Measurements from ENCODE around the gene ZNF827.

ZNF827 gene

GRCh38 chr4:145808021-145808650 is 130.5 kb downstream of the ZNF827 start:
- Histone ChIP-seq H3K9me3 (ENCODE audit: control insufficient read depth, low read length) (peaks cover 10% of the 10 kb centered on the region), H3K4me3 (ENCODE audit: low read length) (no peak overlapping the region), H3K36me3 (ENCODE audit: control insufficient read depth, insufficient read depth, low read length, severe bottlenecking) (no peaks in the 10 kb centered on the region), H3K4me1 (ENCODE audit: control insufficient read depth, insufficient read depth, low read length) (peaks cover 29% of the 10 kb centered on the region), H3K27me3 (replicated peaks; ENCODE audit: control insufficient read depth, insufficient read depth, low read length) (no peaks in the 10 kb centered on the region), H3K9ac (ENCODE audit: low read length) (peak overlapping the region; percentile 24)
- DNase-seq (ENCODE audit: low read depth), result peak; percentile 92

GRCh38 chr4:145805490-145805889 is 133.1 kb downstream of the ZNF827 start:
- H3K4me3 ChIP-seq (ENCODE audit: low read length), result no peak overlapping the region
- no peaks in the 10 kb centered on the region for H3K36me3 ChIP-seq (ENCODE audit: control insufficient read depth, insufficient read depth, low read length, severe bottlenecking)
- H3K27me3 ChIP-seq (replicated peaks; ENCODE audit: control insufficient read depth, insufficient read depth, low read length), result no peaks in the 10 kb centered on the region
- H3K4me1 ChIP-seq (ENCODE audit: control insufficient read depth, insufficient read depth, low read length), result peaks cover 29% of the 10 kb centered on the region
- peaks cover 10% of the 10 kb centered on the region for H3K9me3 ChIP-seq (ENCODE audit: control insufficient read depth, low read length)
- no peak overlapping the region for H3K9ac ChIP-seq (ENCODE audit: low read length)
- DNase-seq (ENCODE audit: low read depth), result peak; percentile 33

GRCh38 chr4:145804116-145804515 is 134.5 kb downstream of the ZNF827 start:
- peaks cover 2% of the 10 kb centered on the region for H3K9me3 ChIP-seq (ENCODE audit: control insufficient read depth, low read length)
- H3K9ac ChIP-seq (ENCODE audit: low read length), result peak overlapping the region; percentile 59
- H3K36me3 ChIP-seq (ENCODE audit: control insufficient read depth, insufficient read depth, low read length, severe bottlenecking), result no peaks in the 10 kb centered on the region
- H3K4me1 ChIP-seq (ENCODE audit: control insufficient read depth, insufficient read depth, low read length), result peaks cover 29% of the 10 kb centered on the region
- H3K4me3 ChIP-seq (ENCODE audit: low read length), result peak overlapping the region; percentile 51
- H3K27me3 ChIP-seq (replicated peaks; ENCODE audit: control insufficient read depth, insufficient read depth, low read length), result no peaks in the 10 kb centered on the region
- peak; percentile 94 for DNase-seq (ENCODE audit: low read depth)

GRCh38 chr4:145799223-145799622 is 139.4 kb downstream of the ZNF827 start:
- H3K9me3 ChIP-seq (ENCODE audit: control insufficient read depth, low read length), result no peaks in the 10 kb centered on the region
- H3K27me3 ChIP-seq (replicated peaks; ENCODE audit: control insufficient read depth, insufficient read depth, low read length), result no peaks in the 10 kb centered on the region
- H3K4me1 ChIP-seq (ENCODE audit: control insufficient read depth, insufficient read depth, low read length), result peaks cover 10% of the 10 kb centered on the region
- H3K4me3 ChIP-seq (ENCODE audit: low read length), result no peak overlapping the region
- no peaks in the 10 kb centered on the region for H3K36me3 ChIP-seq (ENCODE audit: control insufficient read depth, insufficient read depth, low read length, severe bottlenecking)
- no peak for DNase-seq (ENCODE audit: low read depth)
- H3K9ac ChIP-seq (ENCODE audit: low read length), result no peak overlapping the region

- DNase-seq (ENCODE audit: low read depth), result no peak
- H3K4me3 ChIP-seq (ENCODE audit: low read length), result no peak overlapping the region
- H3K9ac ChIP-seq (ENCODE audit: low read length), result no peak overlapping the region
- no peaks in the 10 kb centered on the region for H3K4me1 ChIP-seq (ENCODE audit: control insufficient read depth, insufficient read depth, low read length)
- H3K36me3 ChIP-seq (ENCODE audit: control insufficient read depth, insufficient read depth, low read length, severe bottlenecking), result no peaks in the 10 kb centered on the region
- H3K27me3 ChIP-seq (replicated peaks; ENCODE audit: control insufficient read depth, insufficient read depth, low read length), result no peaks in the 10 kb centered on the region
- no peaks in the 10 kb centered on the region for H3K9me3 ChIP-seq (ENCODE audit: control insufficient read depth, low read length)
These were observed 141.3 kb downstream of the ZNF827 start for GRCh38 chr4:145797278-145797677.

GRCh38 chr4:145796346-145796745 is 142.3 kb downstream of the ZNF827 start:
- H3K4me3 ChIP-seq (ENCODE audit: low read length), result no peak overlapping the region
- H3K27me3 ChIP-seq (replicated peaks; ENCODE audit: control insufficient read depth, insufficient read depth, low read length), result no peaks in the 10 kb centered on the region
- DNase-seq (ENCODE audit: low read depth), result no peak
- H3K9ac ChIP-seq (ENCODE audit: low read length), result no peak overlapping the region
- H3K36me3 ChIP-seq (ENCODE audit: control insufficient read depth, insufficient read depth, low read length, severe bottlenecking), result no peaks in the 10 kb centered on the region
- no peaks in the 10 kb centered on the region for H3K4me1 ChIP-seq (ENCODE audit: control insufficient read depth, insufficient read depth, low read length)
- no peaks in the 10 kb centered on the region for H3K9me3 ChIP-seq (ENCODE audit: control insufficient read depth, low read length)

GRCh38 chr4:145795521-145795920 is 143.1 kb downstream of the ZNF827 start:
- Histone ChIP-seq H3K36me3 (ENCODE audit: control insufficient read depth, insufficient read depth, low read length, severe bottlenecking) (no peaks in the 10 kb centered on the region), H3K4me1 (ENCODE audit: control insufficient read depth, insufficient read depth, low read length) (no peaks in the 10 kb centered on the region)
- no peak for DNase-seq (ENCODE audit: low read depth)

GRCh38 chr4:145792429-145792828 is 146.2 kb downstream of the ZNF827 start:
- no peak overlapping the region for H3K4me3 ChIP-seq (ENCODE audit: low read length)
- H3K36me3 ChIP-seq (ENCODE audit: control insufficient read depth, insufficient read depth, low read length, severe bottlenecking), result no peaks in the 10 kb centered on the region
- DNase-seq (ENCODE audit: low read depth), result no peak
- H3K27me3 ChIP-seq (replicated peaks; ENCODE audit: control insufficient read depth, insufficient read depth, low read length), result no peaks in the 10 kb centered on the region
- H3K9me3 ChIP-seq (ENCODE audit: control insufficient read depth, low read length), result no peaks in the 10 kb centered on the region
- no peaks in the 10 kb centered on the region for H3K4me1 ChIP-seq (ENCODE audit: control insufficient read depth, insufficient read depth, low read length)
- H3K9ac ChIP-seq (ENCODE audit: low read length), result no peak overlapping the region

More at GRCh38 chr4:145795521-145795920, 143.1 kb downstream of the ZNF827 start:
- Histone ChIP-seq H3K9ac (ENCODE audit: low read length) (no peak overlapping the region), H3K9me3 (ENCODE audit: control insufficient read depth, low read length) (no peaks in the 10 kb centered on the region), H3K27me3 (replicated peaks; ENCODE audit: control insufficient read depth, insufficient read depth, low read length) (no peaks in the 10 kb centered on the region), H3K4me3 (ENCODE audit: low read length) (no peak overlapping the region)

GRCh38 chr4:145791988-145792387 is 146.6 kb downstream of the ZNF827 start:
- no peaks in the 10 kb centered on the region for H3K4me1 ChIP-seq (ENCODE audit: control insufficient read depth, insufficient read depth, low read length)
- no peak overlapping the region for H3K9ac ChIP-seq (ENCODE audit: low read length)
- H3K36me3 ChIP-seq (ENCODE audit: control insufficient read depth, insufficient read depth, low read length, severe bottlenecking), result no peaks in the 10 kb centered on the region
- H3K27me3 ChIP-seq (replicated peaks; ENCODE audit: control insufficient read depth, insufficient read depth, low read length), result no peaks in the 10 kb centered on the region
- no peaks in the 10 kb centered on the region for H3K9me3 ChIP-seq (ENCODE audit: control insufficient read depth, low read length)
- DNase-seq (ENCODE audit: low read depth), result no peak
- H3K4me3 ChIP-seq (ENCODE audit: low read length), result no peak overlapping the region

GRCh38 chr4:145788755-145789154 is 149.9 kb downstream of the ZNF827 start:
- Histone ChIP-seq H3K36me3 (ENCODE audit: control insufficient read depth, insufficient read depth, low read length, severe bottlenecking) (no peaks in the 10 kb centered on the region), H3K4me1 (ENCODE audit: control insufficient read depth, insufficient read depth, low read length) (peaks cover 18% of the 10 kb centered on the region), H3K9me3 (ENCODE audit: control insufficient read depth, low read length) (no peaks in the 10 kb centered on the region), H3K27me3 (replicated peaks; ENCODE audit: control insufficient read depth, insufficient read depth, low read length) (no peaks in the 10 kb centered on the region), H3K4me3 (ENCODE audit: low read length) (no peak overlapping the region), H3K9ac (ENCODE audit: low read length) (no peak overlapping the region)
- DNase-seq (ENCODE audit: low read depth), result peak; percentile 36

GRCh38 chr4:145786830-145787229 is 151.8 kb downstream of the ZNF827 start:
- H3K9ac ChIP-seq (ENCODE audit: low read length), result no peak overlapping the region
- peaks cover 18% of the 10 kb centered on the region for H3K4me1 ChIP-seq (ENCODE audit: control insufficient read depth, insufficient read depth, low read length)
- H3K36me3 ChIP-seq (ENCODE audit: control insufficient read depth, insufficient read depth, low read length, severe bottlenecking), result no peaks in the 10 kb centered on the region
- H3K9me3 ChIP-seq (ENCODE audit: control insufficient read depth, low read length), result no peaks in the 10 kb centered on the region
- no peak for DNase-seq (ENCODE audit: low read depth)
- no peak overlapping the region for H3K4me3 ChIP-seq (ENCODE audit: low read length)
- no peaks in the 10 kb centered on the region for H3K27me3 ChIP-seq (replicated peaks; ENCODE audit: control insufficient read depth, insufficient read depth, low read length)

GRCh38 chr4:145786261-145786660 is 152.4 kb downstream of the ZNF827 start:
- no peak overlapping the region for H3K9ac ChIP-seq (ENCODE audit: low read length)
- DNase-seq (ENCODE audit: low read depth), result no peak
- no peak overlapping the region for H3K4me3 ChIP-seq (ENCODE audit: low read length)
- H3K27me3 ChIP-seq (replicated peaks; ENCODE audit: control insufficient read depth, insufficient read depth, low read length), result no peaks in the 10 kb centered on the region
- peaks cover 18% of the 10 kb centered on the region for H3K4me1 ChIP-seq (ENCODE audit: control insufficient read depth, insufficient read depth, low read length)
- no peaks in the 10 kb centered on the region for H3K9me3 ChIP-seq (ENCODE audit: control insufficient read depth, low read length)
- H3K36me3 ChIP-seq (ENCODE audit: control insufficient read depth, insufficient read depth, low read length, severe bottlenecking), result no peaks in the 10 kb centered on the region
